GM12864 (cell line): ENCODE results near the gene APOBEC2.

Source experiments
- DNase-seq: peaks from one replicate; pipeline ENCODE4 v3.0.0-alpha.2; 2011; ENCODE audit warnings: low read depth
- H3K4me3 ChIP-seq: 2 replicates; pipeline ENCODE4 v1.5.1; 2011; ENCODE audit warnings: mild to moderate bottlenecking, low read depth, low read length, control low read depth
- TF ChIP-seq, protein P1 (sequence below): IDR thresholded peaks from 2 replicates; pipeline ENCODE4 v1.5.1; 2011; ENCODE audit warnings: low read depth, mild to moderate bottlenecking, moderate library complexity, low read length, control low read depth, inconsistent platforms; ENCODE audit errors: missing control alignments

The APOBEC2 gene

DNA sequence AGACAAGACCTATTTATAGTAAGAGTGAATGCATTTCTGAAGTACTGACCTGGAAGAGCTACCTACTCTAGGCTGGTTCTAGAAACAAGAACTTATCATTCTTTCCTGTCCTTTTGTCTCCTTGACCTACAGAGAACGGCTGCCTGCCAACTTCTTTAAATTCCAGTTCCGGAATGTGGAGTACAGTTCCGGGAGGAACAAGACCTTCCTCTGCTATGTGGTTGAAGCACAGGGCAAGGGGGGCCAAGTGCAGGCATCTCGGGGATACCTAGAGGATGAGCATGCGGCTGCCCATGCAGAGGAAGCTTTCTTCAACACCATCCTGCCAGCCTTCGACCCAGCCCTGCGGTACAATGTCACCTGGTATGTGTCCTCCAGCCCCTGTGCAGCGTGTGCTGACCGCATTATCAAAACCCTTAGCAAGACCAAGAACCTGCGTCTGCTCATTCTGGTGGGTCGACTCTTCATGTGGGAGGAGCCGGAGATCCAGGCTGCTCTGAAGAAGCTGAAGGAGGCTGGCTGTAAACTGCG is 8.3 kb downstream of the APOBEC2 start:
- TF ChIP-seq, protein P1, sequence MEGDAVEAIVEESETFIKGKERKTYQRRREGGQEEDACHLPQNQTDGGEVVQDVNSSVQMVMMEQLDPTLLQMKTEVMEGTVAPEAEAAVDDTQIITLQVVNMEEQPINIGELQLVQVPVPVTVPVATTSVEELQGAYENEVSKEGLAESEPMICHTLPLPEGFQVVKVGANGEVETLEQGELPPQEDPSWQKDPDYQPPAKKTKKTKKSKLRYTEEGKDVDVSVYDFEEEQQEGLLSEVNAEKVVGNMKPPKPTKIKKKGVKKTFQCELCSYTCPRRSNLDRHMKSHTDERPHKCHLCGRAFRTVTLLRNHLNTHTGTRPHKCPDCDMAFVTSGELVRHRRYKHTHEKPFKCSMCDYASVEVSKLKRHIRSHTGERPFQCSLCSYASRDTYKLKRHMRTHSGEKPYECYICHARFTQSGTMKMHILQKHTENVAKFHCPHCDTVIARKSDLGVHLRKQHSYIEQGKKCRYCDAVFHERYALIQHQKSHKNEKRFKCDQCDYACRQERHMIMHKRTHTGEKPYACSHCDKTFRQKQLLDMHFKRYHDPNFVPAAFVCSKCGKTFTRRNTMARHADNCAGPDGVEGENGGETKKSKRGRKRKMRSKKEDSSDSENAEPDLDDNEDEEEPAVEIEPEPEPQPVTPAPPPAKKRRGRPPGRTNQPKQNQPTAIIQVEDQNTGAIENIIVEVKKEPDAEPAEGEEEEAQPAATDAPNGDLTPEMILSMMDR = no peak
- no peak overlapping the region for H3K4me3 ChIP-seq
- no peak for DNase-seq

DNA sequence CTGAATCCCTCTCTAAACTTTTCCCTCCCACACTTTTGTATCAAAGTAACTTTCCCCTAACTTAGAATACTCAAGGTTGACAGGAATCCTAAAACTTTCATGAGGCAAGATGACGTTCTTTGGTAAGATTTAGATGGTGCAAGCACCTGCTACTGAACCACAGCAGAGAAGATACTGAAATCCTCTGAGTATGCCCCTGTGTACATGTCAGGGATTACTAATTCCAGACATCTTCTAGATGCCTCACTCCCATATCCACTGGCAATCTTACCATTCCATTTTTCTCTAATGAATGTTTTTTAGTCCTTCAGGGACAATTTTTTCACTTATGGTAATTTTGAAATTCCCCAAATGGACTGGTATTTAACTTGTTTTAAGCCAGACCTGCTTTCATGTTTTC is 9.1 kb downstream of the APOBEC2 start:
- TF ChIP-seq, protein P1 = no peak
- no peak overlapping the region for H3K4me3 ChIP-seq
- DNase-seq = no peak

DNA sequence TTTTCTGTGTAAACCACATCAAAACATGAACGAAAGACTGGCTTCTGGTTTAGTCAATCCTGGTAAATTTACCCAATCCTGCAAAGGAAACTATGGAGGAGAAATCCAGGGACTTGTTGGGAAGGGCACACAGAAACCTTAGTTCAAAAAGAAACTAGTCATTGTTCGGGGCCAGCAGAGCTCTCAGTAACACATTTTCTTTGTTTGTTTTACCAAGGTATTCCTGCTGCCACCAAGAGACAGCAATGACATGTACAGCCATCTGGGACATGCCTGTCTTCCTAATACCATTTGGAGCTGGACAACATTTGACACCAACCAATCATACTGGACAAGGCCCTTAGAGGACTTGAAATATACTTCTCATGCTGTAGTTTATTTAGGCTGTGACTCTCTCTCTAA is 10.9 kb downstream of the APOBEC2 start:
- DNase-seq = no peak
- H3K4me3 ChIP-seq = no peak overlapping the region
- TF ChIP-seq, protein P1 = no peak

DNA sequence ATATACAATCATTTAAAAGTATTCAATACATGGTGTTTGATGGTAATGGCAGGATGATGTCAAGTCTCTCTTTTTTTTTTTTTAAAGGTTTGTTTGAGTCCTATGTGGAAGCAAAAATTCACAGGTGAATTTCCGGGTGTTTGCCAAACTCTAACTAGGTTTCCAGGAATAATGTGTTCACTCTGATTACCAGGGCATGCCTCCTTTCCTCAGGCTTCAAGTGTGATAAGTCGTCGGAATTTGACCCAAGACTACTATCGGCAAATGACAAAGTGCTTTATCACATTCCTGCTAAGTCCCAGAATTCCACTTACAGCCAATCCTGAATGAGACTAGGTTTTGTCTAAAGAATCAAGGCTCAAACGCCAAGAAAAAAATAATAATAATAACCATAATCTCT is 11.8 kb downstream of the APOBEC2 start:
- TF ChIP-seq, protein P1 = no peak
- no peak overlapping the region for H3K4me3 ChIP-seq

DNA sequence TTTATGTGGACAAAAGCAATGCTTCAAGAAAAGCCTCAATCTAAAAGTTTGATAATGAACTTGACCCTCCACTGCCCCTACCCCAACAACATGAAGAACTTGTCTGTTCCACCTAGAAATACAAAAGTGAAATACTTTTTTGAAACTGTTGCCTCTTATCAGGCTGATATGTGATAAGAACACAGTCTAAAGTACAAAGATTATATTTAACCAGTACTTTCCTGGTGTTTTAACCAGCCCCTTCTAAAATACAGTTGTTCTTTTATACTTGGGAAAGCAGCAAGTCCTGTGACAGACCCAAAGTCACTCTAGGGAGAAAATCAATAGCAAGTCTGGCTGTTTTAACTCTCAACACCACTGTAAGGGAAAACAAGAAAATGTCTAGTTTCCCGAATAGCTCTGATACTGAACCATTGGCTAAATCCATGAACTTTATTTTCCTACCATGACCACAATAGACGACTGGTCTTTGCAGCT is 12.6 kb downstream of the APOBEC2 start:
- no peak overlapping the region for H3K4me3 ChIP-seq
- DNase-seq = no peak

More for the DNA sequence above, 11.8 kb downstream of the APOBEC2 start:
- no peak for DNase-seq

DNA sequence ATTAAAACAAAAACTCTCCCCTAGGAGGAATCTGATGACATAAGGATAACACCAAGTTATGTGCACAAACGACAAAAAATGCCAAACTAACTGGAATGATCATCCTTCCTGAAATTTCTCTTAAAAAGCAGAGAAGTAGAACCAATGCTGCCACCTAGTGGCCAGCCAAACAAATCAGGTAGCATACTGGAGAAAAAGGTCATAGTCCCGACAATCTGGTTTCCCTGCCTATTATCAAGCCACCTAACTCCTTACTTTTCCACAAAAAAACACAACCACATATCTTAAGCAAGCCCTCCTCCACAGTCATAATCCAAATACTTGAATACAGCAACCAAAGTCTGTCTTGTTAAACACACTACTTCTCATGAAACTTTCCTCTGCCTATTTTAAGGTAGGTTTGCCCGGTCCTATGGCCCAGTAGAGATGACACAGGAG is 13.9 kb downstream of the APOBEC2 start:
- peak; percentile 48 for DNase-seq
- no peak overlapping the region for H3K4me3 ChIP-seq
- TF ChIP-seq, protein P1 = peak; percentile 79

More for the DNA sequence above, 12.6 kb downstream of the APOBEC2 start:
- TF ChIP-seq, protein P1 = no peak

DNA sequence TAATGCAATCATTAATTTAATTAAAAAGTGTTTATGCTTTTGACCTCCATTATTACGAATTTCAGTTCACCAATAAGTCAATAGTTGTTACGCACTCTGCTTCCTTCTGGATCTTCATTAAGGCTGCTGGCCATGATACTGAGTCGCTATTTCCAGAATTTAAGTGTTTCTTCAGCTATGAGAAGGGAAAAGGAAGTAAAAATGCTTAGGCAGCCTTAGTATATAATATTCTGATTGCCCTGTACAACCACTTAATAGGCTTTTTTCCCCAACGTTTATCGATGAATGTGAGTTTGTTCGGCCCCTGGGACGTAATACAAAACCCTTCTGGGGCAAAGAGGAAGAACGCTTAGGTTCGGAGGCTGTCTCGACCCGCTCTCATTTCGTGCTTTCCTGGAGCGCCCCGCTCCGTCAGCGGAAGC is 18.5 kb downstream of the APOBEC2 start:
- H3K4me3 ChIP-seq = peak overlapping the region; percentile 99
- TF ChIP-seq, protein P1 = peak; percentile 9
- no peak for DNase-seq
